ENCODE measurements around the gene SEC61B. TPM values are rescaled to one million over a fixed set of nuclear protein-coding genes. Genes with fewer than 3 reads are reported as not detected.
A peak's percentile ranks its signal among the peaks of the same experiment; 100 is the strongest.

The SEC61B gene
- total and polyA plus RNA-seq, 9 of the 15 experiments (the other 6 are each of a cell fraction or from before 2014, with no cell fraction given), result 57.8 to 262 (median 172) TPM

- H3K9me1 ChIP-seq (ENCODE audit: control insufficient read depth, insufficient read depth, low read length), result no peaks in the 10 kb centered on the region
- H3K79me2 ChIP-seq (ENCODE audit: control insufficient read depth, insufficient read depth, low read length), result no peaks in the 10 kb centered on the region
- H2AFZ ChIP-seq (ENCODE audit: low read depth, low read length), result no peak overlapping the region
- no peak overlapping the region for H3K4me3 ChIP-seq
- no peak overlapping the region for H3K27ac ChIP-seq (ENCODE audit: extremely low read depth, low read depth, low read length)
- no TSS peak for BruUV-seq (replicated peaks)
- no peak overlapping the region for H3K9ac ChIP-seq (ENCODE audit: insufficient read depth in 1 of 2, low read depth in 2 of 2, low read length in 2 of 2)
- H3K9me3 ChIP-seq (replicated peaks; ENCODE audit: control insufficient read depth, insufficient read depth, low read depth, low read length), result no peaks in the 10 kb centered on the region
- WGBS (ENCODE audit: insufficient coverage, low coverage, missing lambda C conversion rate), result 23% methylated on average over 8 of the region's 10 CpGs
- H3K4me2 ChIP-seq (ENCODE audit: insufficient read depth, low read length), result no peak overlapping the region
- no peak for TF ChIP-seq SUPT5H (IDR thresholded peaks at IDR 0.05)
- peak; percentile 76 for TF ChIP-seq ZFP36 (IDR thresholded peaks at IDR 0.05; ENCODE audit: low read depth, low read length, partially characterized antibody)
- H3K27me3 ChIP-seq (ENCODE audit: control insufficient read depth in 2 of 2, insufficient read depth in 2 of 2, low read length in 2 of 2), result peaks cover 13 to 39% of the 10 kb centered on the region in 2 experiments
- no peaks in the 10 kb centered on the region for H3K36me3 ChIP-seq (ENCODE audit: control insufficient read depth, insufficient read depth, low read length)
- FAIRE-seq (no peak), ATAC-seq (no peak), DNase-seq (ENCODE audit: extremely low read depth in 1 of 4, low spot score in 3 of 4) (no peak)
- POLR2A ChIA-PET, result interaction anchor here (1.5 kb wide), 1 partner anchor 38 kb away, joined by 7 read pairs; the partner anchor contains the start of genes ALG2 and SEC61B
- H4K20me1 ChIP-seq (replicated peaks; ENCODE audit: control insufficient read depth, insufficient read depth, low read length), result no peaks in the 10 kb centered on the region
- CTCF ChIA-PET (ENCODE audit: low intra/inter-chr PET ratio), result interaction anchor here (0.6 to 1.4 kb wide), 3 partner anchors 618 to 1140 kb away, joined by 3 to 7 read pairs (median 3); no protein-coding TSS in a partner anchor
- H3K4me1 ChIP-seq (replicated peaks in 1 of 2; ENCODE audit: control insufficient read depth in 2 of 2, insufficient read depth in 2 of 2, low read length in 2 of 2), result peaks cover 2 to 5% of the 10 kb centered on the region in 2 experiments; a peak in 3 of 5 replicates
- intact Hi-C loops (cut with micrococcal nuclease) (loop anchor here (2.0 to 10.0 kb wide), 10 partner anchors 81 to 1413 kb away; no protein-coding TSS in a partner anchor), in situ Hi-C loops (cut with MboI) (loop anchor here (5.0 to 10.0 kb wide), 3 partner anchors 78 to 1031 kb away; no protein-coding TSS in a partner anchor)
Measured at GRCh38 chr9:99184110-99184474, 38.0 kb upstream of the SEC61B start.

DNA sequence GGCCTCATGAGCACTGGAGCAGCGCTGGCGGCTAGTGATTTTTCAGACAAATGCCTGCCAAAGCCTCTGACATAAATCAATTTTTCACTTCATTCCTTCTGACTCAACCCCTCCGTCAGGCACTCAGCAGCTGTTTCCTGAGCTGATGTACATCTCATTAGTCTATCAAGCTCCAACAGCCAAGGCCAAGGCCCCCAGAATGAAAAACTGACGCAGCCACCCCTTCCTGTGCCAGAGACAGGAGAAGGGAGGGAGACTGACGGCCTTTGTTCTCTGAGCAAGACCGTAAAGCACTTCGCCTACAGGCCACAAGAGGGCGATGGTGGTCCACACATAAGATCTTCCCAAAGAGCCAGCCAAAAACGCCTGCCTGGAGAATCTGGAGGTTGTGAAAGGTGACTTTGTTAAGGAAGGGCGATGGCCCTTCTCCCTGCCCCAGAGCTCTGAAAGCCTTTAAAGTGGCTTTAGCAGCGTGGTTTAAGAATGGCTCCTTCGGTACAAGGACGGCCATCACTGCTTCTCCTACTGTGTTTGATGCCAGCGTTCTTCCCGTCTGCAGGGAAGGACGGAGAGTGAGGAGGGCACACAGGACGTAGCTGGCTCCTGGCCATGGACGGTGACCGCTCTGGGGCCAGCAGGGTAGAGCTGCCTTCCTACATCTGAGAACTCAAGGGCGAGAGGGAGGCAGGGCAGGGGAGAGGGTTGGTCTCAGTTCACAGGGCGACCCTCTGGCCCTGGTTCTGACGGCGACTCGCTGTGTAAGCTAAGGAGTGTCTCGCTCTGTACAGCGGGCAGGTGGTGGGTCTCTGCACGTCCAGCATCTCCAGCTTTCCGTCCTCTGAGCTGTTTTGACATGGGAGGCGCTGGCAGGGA, 37.4 kb upstream of the SEC61B start:
- in situ Hi-C loops (cut with MboI), result loop anchor here (5.0 to 10.0 kb wide), 3 partner anchors 78 to 1030 kb away; no protein-coding TSS in a partner anchor
- 7% methylated on average over 27 of the region's 29 CpGs for WGBS (ENCODE audit: insufficient coverage, low coverage, missing lambda C conversion rate)
- Histone ChIP-seq H3K4me3 (no peak overlapping the region), H4K20me1 (replicated peaks; ENCODE audit: control insufficient read depth, insufficient read depth, low read length) (no peaks in the 10 kb centered on the region), H3K36me3 (ENCODE audit: control insufficient read depth, insufficient read depth, low read length) (no peaks in the 10 kb centered on the region), H3K9me3 (replicated peaks; ENCODE audit: control insufficient read depth, insufficient read depth, low read depth, low read length) (no peaks in the 10 kb centered on the region), H3K4me1 (replicated peaks in 1 of 2; ENCODE audit: control insufficient read depth in 2 of 2, insufficient read depth in 2 of 2, low read length in 2 of 2) (peaks cover 2 to 5% of the 10 kb centered on the region in 2 experiments; a peak in 3 of 5 replicates), H3K79me2 (ENCODE audit: control insufficient read depth, insufficient read depth, low read length) (no peaks in the 10 kb centered on the region), H3K9ac (ENCODE audit: insufficient read depth in 1 of 2, low read depth in 2 of 2, low read length in 2 of 2) (peak overlapping the region in 1 of 2 experiments; percentile 32; a peak in 2 of 4 replicates), H2AFZ (ENCODE audit: low read depth, low read length) (peak overlapping the region; percentile 79), H3K4me2 (ENCODE audit: insufficient read depth, low read length) (peak overlapping the region; percentile 71), H3K9me1 (ENCODE audit: control insufficient read depth, insufficient read depth, low read length) (no peaks in the 10 kb centered on the region), H3K27me3 (ENCODE audit: control insufficient read depth in 2 of 2, insufficient read depth in 2 of 2, low read length in 2 of 2) (peaks cover 18 to 37% of the 10 kb centered on the region in 2 experiments), H3K27ac (ENCODE audit: extremely low read depth, low read depth, low read length) (no peak overlapping the region)
- CTCF ChIA-PET (ENCODE audit: low intra/inter-chr PET ratio), result interaction anchor here (0.6 to 1.4 kb wide), 3 partner anchors 618 to 1140 kb away, joined by 3 to 7 read pairs (median 3); no protein-coding TSS in a partner anchor
- DNase-seq (ENCODE audit: extremely low read depth in 1 of 4, low spot score in 3 of 4) (peak; percentile 75 to 89 (median 78)), ATAC-seq (peak; percentile 96), FAIRE-seq (peak; percentile 98)
- BruUV-seq (replicated peaks), result no TSS peak
- POLR2A ChIA-PET, result interaction anchor here (0.6 to 1.5 kb wide), 4 partner anchors 12 to 399 kb away, joined by 3 to 7 read pairs (median 4); partner anchors contain the start of genes ALG2 and SEC61B
- intact Hi-C loops (cut with micrococcal nuclease), result loop anchor here (2.0 to 10.0 kb wide), 10 partner anchors 80 to 1413 kb away; no protein-coding TSS in a partner anchor
- TF ChIP-seq ZNF507 (tag; conservative IDR thresholded peaks at IDR 0.05) (no peak), XRCC5 (IDR thresholded peaks at IDR 0.05; ENCODE audit: low read depth, low read length) (peak; percentile 43; the same call in 1 of the 2 replicates), ZNF740 (CRISPR knock-in tag; IDR thresholded peaks at IDR 0.05) (no peak), ZNF740 (tag; IDR thresholded peaks at IDR 0.05) (no peak)
- TF ChIP-seq, protein P1, sequence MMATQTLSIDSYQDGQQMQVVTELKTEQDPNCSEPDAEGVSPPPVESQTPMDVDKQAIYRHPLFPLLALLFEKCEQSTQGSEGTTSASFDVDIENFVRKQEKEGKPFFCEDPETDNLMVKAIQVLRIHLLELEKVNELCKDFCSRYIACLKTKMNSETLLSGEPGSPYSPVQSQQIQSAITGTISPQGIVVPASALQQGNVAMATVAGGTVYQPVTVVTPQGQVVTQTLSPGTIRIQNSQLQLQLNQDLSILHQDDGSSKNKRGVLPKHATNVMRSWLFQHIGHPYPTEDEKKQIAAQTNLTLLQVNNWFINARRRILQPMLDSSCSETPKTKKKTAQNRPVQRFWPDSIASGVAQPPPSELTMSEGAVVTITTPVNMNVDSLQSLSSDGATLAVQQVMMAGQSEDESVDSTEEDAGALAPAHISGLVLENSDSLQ (IDR thresholded peaks at IDR 0.05), result peak; percentile 60
